ENCODE measurements around the gene FCN2. TPM values are rescaled to one million over a fixed set of nuclear protein-coding genes. Genes with fewer than 3 reads are reported as not detected.

The FCN2 gene
- total RNA-seq, 4 donors from 2014 or later = not detected

DNA sequence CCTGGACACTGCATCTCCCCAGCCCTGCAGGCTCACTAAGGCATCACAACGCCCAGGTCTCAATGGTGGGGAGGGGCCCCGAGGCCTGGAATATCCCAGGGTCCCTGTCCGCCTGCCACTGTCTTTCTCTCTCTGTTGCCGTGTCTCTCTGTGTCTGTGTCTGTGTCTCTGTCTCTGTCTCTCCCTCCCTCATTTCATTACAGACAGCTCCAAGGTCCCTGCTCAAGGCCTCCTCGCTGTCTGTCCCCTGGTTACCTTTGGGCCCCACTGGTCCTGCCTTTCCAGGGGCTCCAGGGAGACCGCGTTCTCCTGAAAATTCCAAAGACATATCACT lies 33.9 kb downstream of the FCN2 start:
- Histone ChIP-seq H3K4me1 (no peaks in the 10 kb centered on the region), H3K27ac (replicated peaks in 1 of 4) (no peak overlapping the region), H3K36me3 (no peaks in the 10 kb centered on the region), H3K27me3 (peaks cover 0 to 81% (median 3%) of the 10 kb centered on the region in 4 donors), H3K4me3 (no peak overlapping the region), H3K9me3 (peaks cover 0 to 12% (median 3%) of the 10 kb centered on the region in 4 donors)
- intact Hi-C loops (cut with DNase I) = no loop called here
- TF ChIP-seq, protein P1, sequence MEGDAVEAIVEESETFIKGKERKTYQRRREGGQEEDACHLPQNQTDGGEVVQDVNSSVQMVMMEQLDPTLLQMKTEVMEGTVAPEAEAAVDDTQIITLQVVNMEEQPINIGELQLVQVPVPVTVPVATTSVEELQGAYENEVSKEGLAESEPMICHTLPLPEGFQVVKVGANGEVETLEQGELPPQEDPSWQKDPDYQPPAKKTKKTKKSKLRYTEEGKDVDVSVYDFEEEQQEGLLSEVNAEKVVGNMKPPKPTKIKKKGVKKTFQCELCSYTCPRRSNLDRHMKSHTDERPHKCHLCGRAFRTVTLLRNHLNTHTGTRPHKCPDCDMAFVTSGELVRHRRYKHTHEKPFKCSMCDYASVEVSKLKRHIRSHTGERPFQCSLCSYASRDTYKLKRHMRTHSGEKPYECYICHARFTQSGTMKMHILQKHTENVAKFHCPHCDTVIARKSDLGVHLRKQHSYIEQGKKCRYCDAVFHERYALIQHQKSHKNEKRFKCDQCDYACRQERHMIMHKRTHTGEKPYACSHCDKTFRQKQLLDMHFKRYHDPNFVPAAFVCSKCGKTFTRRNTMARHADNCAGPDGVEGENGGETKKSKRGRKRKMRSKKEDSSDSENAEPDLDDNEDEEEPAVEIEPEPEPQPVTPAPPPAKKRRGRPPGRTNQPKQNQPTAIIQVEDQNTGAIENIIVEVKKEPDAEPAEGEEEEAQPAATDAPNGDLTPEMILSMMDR (IDR thresholded peaks at IDR 0.05) = no peak
- TF ChIP-seq POLR2A (IDR thresholded peaks at IDR 0.05; ENCODE audit: low read depth) (no peak), EP300 (IDR thresholded peaks at IDR 0.05) (no peak), POLR2AphosphoS5 (IDR thresholded peaks at IDR 0.05) (no peak)
- 78% methylated on average over 7 of the region's 7 CpGs for WGBS
- DNase-seq (ENCODE audit: extremely low spot score) = no peak

DNA sequence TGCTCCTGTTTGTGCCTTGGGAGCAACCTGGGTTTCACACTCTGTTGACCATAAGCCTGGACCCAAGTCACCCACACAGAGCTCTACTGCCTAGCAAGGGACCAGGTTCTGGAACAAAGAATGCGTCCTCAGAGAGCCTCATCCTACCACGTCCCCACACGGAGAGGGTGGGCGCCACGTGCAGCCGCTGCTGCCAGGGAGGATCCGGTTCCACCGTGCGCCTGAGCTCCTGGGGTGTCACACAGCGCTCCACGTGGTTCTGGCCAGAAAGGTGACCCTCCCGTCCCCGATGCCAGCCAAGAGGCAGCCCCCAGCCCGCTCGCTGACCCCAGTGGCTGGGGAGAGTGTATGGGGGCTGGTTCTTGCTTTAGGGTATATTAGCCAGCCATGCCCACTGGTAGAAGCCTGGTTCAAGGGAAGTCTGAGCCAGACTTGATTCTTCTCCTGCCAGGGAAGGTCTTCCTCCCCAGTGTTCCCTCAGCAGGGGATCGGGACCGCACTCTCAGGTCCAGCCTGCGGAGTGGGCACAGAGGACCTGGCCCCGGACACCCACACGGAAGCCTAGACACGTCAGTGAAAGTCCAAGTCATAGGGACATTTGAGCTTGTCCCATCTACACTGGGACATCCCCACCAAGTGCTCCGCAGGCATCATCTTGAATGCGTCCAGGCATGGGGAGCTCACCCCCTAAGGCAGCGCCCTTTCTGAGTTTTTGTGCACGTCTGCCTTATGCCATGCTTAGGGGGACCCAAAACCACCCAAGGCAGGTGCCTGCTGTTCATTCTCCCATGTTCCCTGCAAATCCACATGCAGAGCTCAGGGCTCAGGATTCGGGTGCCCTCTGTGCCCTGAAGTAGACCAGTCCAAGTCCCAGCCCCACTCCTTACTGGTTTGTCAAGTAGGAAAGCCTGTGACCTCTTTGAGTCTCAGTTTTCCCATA lies 34.7 kb downstream of the FCN2 start:
- 84% methylated on average over 5 of the region's 26 CpGs for WGBS
- H3K4me1 ChIP-seq = no peaks in the 10 kb centered on the region
- H3K36me3 ChIP-seq = no peaks in the 10 kb centered on the region
- TF ChIP-seq EP300 (IDR thresholded peaks at IDR 0.05) (no peak), POLR2AphosphoS5 (IDR thresholded peaks at IDR 0.05) (no peak), POLR2A (IDR thresholded peaks at IDR 0.05; ENCODE audit: low read depth) (no peak)
- TF ChIP-seq, protein P1 (IDR thresholded peaks at IDR 0.05) = no peak
- no peak overlapping the region for H3K27ac ChIP-seq (replicated peaks in 1 of 4)
- peaks cover 0 to 74% (median 3%) of the 10 kb centered on the region in 4 donors for H3K27me3 ChIP-seq
- H3K4me3 ChIP-seq = no peak overlapping the region
- H3K9me3 ChIP-seq = peaks cover 0 to 20% (median 7%) of the 10 kb centered on the region in 4 donors
- intact Hi-C loops (cut with DNase I) = no loop called here
- DNase-seq (ENCODE audit: extremely low spot score) = no peak

DNA sequence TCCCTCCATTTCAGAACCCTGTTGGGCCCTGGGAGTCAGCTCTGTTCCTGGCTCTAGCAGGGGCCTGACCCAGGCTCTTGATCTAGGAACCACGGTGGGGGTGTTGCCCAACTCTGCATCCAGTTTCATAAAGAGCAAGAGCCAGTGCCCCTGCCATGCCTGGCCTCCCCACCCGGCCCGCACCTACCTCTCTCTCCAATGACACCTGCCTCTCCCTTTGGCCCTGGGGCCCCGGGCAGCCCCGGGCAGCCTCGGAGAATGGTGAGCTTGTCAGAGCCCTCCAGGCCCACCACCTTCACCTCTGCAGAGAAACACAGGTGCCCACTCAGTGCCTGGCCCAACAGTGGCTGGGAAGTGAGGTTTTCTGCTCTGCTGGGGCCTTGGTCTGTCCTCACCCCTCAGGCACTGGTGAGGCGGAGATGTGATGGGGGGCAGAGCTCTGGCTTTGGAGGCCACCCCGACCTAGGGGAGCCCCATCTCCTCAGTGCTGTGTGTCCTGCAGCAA lies 35.6 kb downstream of the FCN2 start:
- Histone ChIP-seq H3K27ac (replicated peaks in 1 of 4) (no peak overlapping the region), H3K27me3 (peaks cover 0 to 73% (median 3%) of the 10 kb centered on the region in 4 donors), H3K9me3 (peaks cover 0 to 23% (median 8%) of the 10 kb centered on the region in 4 donors), H3K4me3 (no peak overlapping the region), H3K4me1 (no peaks in the 10 kb centered on the region), H3K36me3 (no peaks in the 10 kb centered on the region)
- intact Hi-C loops (cut with DNase I) = no loop called here
- 80% methylated on average over 5 of the region's 8 CpGs for WGBS
- no peak for TF ChIP-seq EP300 (IDR thresholded peaks at IDR 0.05)
- TF ChIP-seq, protein P1 (IDR thresholded peaks at IDR 0.05) = no peak
- TF ChIP-seq POLR2A (IDR thresholded peaks at IDR 0.05; ENCODE audit: low read depth) = no peak
- TF ChIP-seq POLR2AphosphoS5 (IDR thresholded peaks at IDR 0.05) = no peak
- no peak for DNase-seq (ENCODE audit: extremely low spot score)

DNA sequence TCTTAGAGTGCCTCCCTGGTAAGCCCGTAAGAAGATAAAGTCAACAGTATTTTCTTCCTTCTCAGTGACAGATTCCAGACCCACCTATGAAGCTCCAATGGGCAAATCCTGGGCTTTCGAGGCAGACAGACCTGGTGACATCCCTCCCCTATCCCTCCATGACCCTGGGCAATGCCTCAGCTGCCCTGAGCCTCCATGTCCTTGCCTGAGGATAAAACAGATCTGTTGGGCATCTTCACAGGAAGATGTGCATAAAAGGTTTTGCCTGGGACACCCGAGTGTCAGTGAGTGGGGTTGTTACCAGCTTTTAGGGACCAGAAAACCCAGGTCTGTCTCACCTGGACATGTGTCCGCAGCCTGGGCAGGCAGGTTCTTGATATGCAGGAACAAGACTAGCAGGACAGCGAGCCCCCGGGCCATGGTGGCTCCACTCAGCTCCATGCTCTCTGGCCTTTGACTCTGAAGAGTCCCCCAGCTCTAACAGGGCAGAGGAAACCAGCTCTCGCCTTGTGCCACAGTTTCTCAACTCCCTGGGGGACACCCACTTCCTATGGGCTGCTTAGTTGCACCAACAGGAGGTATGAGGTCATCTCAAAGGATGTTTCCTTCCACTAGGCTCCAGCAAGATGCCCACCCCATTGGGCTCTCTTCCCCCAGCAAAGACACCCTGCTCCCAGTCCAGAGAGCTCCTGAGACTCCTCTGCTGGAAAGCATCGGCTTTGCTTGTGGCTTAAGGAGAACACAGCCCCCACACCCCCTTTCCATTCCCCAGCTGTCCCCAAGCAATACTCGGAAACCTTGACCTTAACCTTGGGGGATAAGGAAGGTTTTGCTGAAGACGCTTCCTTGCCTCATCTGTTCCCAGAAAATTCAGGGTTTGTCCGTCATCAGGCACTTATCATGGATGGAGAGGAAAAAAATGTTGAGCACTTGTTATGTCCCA lies 37.1 kb downstream of the FCN2 start, which contains the start of gene FCN1:
TSS of gene FCN1 (minus strand) at position 482 of the 943 bp plus-strand sequence. CDS start at position 441, 41 bp downstream.
- H3K9me3 ChIP-seq = peaks cover 0 to 23% (median 8%) of the 10 kb centered on the region in 4 donors
- DNase-seq (ENCODE audit: extremely low spot score) = no peak
- no peaks in the 10 kb centered on the region for H3K36me3 ChIP-seq
- no peak within 1 kb of the TSS for H3K27ac ChIP-seq (replicated peaks in 1 of 4)
- TF ChIP-seq, protein P1 (IDR thresholded peaks at IDR 0.05) = no peak
- no peak for TF ChIP-seq EP300 (IDR thresholded peaks at IDR 0.05)
- TF ChIP-seq POLR2AphosphoS5 (IDR thresholded peaks at IDR 0.05) = no peak
- no peak for TF ChIP-seq POLR2A (IDR thresholded peaks at IDR 0.05; ENCODE audit: low read depth)
- WGBS = 83% methylated on average over 7 of the region's 11 CpGs
- intact Hi-C loops (cut with DNase I) = no loop called here
- H3K27me3 ChIP-seq = peaks cover 0 to 63% (median 0%) of the 10 kb centered on the region in 4 donors
- H3K4me3 ChIP-seq = no peak within 1 kb of the TSS
- H3K4me1 ChIP-seq = no peaks in the 10 kb centered on the region

Data from esophagus muscularis mucosa (tissue), 4 donors.